ENCODE results near the gene OSBP2. TPM values are rescaled to one million over a fixed set of nuclear protein-coding genes. Genes with fewer than 3 reads are reported as not detected.

Gene OSBP2, protein sequence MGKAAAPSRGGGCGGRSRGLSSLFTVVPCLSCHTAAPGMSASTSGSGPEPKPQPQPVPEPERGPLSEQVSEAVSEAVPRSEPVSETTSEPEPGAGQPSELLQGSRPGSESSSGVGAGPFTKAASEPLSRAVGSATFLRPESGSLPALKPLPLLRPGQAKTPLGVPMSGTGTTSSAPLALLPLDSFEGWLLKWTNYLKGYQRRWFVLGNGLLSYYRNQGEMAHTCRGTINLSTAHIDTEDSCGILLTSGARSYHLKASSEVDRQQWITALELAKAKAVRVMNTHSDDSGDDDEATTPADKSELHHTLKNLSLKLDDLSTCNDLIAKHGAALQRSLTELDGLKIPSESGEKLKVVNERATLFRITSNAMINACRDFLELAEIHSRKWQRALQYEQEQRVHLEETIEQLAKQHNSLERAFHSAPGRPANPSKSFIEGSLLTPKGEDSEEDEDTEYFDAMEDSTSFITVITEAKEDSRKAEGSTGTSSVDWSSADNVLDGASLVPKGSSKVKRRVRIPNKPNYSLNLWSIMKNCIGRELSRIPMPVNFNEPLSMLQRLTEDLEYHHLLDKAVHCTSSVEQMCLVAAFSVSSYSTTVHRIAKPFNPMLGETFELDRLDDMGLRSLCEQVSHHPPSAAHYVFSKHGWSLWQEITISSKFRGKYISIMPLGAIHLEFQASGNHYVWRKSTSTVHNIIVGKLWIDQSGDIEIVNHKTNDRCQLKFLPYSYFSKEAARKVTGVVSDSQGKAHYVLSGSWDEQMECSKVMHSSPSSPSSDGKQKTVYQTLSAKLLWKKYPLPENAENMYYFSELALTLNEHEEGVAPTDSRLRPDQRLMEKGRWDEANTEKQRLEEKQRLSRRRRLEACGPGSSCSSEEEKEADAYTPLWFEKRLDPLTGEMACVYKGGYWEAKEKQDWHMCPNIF
- total RNA-seq: 15.4 and 17.1 TPM in 2 replicates

DNA sequence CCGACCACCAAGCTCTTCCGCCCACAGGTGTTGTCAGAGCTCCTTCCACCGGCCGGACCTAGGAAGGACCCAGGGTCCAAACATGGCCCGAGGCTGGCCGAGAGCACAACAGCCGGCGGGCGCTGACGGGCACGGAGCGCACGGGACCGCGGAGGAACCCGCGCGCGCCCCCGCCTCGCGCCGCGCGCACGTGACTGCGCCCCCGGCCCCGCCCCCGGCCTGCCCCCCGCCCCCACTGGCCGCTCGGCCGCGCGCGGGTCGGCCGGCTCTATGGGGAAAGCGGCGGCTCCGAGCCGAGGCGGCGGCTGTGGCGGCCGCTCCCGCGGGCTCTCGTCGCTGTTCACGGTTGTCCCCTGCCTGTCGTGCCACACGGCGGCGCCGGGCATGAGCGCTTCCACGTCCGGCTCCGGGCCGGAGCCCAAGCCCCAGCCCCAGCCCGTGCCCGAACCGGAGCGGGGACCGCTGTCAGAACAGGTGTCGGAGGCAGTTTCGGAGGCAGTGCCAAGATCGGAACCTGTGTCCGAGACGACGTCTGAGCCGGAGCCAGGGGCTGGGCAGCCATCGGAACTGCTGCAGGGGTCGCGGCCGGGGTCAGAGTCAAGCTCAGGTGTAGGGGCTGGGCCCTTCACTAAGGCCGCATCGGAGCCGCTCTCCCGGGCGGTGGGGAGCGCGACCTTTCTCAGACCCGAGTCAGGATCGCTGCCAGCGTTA is at the start of gene OSBP2:
OSBP2 (plus strand) TSS at position 235 of the 711 bp plus-strand sequence; CDS start at position 271, 36 bp downstream.
- DNase-seq (ENCODE audit: extremely low read depth, low read depth, low spot score): no peak

DNA sequence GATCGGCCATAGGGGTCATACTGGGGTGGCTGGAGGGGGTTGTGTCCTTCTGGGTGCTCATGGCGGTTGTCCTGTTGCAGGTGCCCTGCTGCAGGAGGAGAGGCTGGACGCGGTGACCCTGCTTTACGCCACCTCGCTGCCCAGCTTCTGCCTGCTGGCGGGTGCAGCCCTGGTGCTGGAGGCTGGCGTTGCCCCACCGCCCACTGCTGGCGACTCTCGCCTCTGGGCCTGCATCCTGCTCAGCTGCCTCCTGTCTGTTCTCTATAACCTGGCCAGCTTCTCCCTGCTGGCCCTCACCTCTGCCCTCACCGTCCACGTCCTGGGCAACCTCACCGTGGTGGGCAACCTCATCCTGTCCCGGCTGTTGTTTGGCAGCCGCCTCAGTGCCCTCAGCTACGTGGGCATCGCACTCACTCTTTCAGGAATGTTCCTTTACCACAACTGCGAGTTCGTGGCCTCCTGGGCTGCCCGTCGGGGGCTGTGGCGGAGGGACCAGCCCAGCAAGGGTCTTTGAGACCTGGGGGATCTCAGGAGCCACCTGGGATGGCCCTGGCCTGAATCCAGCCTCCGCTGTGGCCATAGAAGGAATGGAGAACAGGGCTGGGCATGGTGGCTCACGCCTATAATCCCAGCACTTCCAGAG is 48.0 kb upstream of the OSBP2 start:
- no peak for DNase-seq (ENCODE audit: extremely low read depth, low read depth, low spot score)

DNA sequence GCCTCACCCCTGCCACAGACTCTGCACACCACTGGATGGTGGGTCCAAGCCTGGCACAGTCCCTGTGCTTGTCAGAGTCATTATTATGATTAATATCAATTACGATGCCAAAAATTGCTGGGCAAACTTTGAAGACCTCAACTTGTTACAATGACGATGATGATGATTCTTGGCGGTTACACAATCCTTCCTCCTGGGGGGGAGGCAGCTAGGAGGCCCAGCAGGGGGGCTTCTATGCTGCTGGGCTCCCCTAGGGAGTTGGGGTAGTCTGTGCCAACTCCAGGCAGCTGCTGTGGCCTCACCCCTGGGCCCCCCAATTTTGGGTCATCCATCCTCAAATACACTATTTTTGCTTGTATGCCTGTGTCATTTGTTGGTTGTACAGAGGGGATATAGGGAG is 47.1 kb upstream of the OSBP2 start:
- no peak for DNase-seq (ENCODE audit: extremely low read depth, low read depth, low spot score)

DNA sequence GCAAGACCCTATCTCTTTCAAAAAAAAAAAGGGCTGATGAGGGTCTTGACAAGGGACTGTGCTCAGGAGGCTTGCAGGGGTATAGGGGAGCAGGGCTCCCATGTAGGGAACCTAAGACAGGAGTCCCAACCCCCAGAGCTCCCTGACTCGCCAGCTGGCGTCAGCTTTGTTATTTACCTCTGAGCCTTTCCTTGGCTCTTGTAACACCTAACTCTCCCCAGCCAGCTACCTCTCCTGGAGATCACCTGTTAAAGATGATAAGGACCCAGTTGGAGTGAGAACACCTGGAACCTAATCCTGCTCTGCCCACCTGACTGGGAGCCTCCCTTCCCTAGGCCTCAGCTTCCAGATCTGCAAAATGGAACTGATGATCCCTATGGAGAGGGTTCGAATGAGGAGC is 45.8 kb upstream of the OSBP2 start:
- no peak for DNase-seq (ENCODE audit: extremely low read depth, low read depth, low spot score)

DNA sequence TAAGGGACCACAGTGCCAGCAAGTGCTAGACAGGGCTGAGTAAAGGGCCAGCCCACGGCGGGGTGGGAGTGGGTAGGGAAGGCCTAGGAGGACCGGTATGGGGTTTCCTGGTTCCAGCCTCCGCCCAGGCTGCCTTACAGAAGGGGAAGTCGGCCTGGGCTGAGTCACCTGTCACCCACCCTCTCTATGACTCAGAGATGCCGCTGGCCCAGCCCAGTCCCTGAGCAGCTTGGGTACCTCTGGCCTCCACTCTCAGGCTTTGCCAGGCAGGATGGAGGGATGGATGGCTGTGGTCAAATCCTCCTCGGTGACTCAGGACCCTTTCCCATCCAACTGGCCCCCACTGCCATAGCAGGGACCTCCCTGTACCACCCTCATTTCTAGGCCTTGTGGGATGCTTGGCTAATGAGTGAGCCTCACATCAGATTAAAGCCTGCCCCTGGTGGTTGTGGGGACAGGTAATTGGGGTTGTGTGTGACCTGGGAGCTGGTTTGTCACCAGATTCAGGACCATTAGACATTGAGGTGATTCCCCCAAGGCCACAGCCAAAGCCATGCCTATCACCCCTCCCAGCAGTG is 45.2 kb upstream of the OSBP2 start:
- no peak for DNase-seq (ENCODE audit: extremely low read depth, low read depth, low spot score)

DNA sequence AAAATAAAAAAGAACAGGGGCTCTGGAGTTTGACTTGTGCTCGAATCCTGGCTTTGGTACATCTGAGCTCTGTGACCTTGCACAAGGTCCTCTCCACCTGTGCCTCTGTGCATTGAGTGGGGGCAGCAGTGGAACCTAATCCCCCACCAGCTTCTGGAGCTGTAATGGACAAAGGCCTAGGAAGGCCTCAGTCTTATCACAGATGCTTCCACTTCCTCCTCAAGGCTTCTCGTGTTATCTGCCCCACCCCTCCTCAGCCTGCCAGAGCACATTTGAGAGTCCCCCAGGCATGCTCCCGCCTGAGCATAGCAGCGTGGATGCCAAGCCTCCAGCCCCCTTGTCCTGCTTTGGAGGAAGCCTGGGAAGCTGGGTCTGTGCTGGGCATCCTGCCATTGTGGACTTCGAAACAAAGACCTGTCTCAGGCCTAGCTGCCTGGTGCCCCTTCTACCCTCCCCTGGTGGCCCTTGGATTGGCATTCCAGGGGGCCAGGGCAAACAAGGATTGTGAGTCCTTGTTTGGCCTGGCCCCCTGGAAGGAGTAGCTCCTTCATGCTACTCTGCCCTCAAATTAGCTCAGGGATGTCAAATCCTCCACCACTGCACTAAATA is 44.1 kb upstream of the OSBP2 start:
- no peak for DNase-seq (ENCODE audit: extremely low read depth, low read depth, low spot score)

DNA sequence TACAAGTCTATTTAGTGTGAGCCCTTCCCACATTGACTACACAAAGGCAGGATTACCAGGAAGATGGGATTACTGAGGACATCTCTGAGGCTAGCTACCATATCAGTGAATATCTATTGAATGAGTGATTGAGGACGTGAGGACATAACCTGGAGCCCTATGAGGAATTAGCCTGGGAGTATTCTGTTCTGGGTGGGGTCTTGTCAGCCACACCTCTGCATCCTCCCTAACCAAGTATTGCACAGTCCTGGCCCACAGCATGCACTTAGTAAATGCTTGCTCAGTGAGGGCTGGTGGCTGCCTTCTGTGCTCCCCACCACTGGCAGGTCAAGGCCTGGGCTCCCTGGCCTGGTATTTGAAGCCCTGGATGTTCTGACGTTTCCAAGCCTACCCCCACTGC is 41.8 kb upstream of the OSBP2 start:
- DNase-seq (ENCODE audit: extremely low read depth, low read depth, low spot score): no peak

DNA sequence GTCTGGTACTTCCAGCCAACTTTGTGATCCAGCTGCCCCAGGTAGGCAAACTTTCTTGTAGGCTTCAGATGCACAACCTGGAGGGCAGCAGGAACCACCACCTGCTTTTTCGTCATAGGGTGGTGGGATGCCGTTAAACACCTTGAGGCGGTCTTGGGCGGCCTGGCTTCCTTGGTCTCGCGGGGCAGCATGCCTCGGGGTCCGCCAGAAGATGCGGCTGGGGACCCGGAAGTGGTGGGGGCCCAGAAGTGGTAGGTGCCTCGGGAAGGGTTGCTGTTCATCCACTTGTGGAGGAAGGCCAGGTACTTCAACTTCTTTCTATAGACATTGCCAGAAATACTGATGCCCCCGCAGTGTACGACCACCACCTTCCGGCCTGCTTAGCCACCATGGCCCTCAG is 40.3 kb upstream of the OSBP2 start:
- no peak for DNase-seq (ENCODE audit: extremely low read depth, low read depth, low spot score)

DNA sequence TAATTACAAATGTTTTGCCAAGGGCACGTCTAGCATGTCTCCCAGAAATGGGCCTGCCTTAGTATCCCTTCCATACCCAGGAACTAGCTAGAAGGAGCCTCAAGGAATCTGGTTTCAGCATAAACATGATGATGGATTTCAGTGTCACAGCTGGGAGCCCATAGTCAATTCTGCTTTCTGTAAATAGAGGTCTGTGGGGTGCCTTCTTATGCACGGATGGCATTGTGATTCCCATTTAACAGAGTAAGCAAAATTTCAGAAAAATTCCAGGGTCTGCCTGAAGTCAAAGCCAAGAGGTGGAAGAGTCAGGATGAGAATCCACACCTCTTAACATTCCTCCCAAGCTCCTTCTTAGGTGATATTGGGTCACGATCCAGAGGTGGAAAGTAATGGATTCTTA is 39.1 kb upstream of the OSBP2 start:
- DNase-seq (ENCODE audit: extremely low read depth, low read depth, low spot score): no peak

DNA sequence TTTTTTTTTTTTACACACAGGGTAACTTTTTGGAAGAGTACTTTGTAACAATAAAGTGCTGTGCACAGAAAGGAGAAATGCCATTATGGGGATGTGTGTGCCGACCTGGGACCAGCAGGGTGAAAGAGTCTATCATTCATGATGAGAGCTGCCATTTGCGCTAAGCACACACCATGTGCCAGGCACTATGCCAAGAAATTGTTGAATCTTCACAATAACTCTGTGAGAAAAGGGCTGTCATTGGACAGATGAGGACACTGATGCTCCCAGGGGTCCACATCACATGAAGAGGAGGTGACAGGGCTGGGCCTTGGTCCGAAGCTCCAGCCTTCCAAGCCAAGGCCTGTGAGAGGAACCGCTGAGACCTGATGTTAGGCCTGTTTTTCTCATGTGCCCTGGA is 32.6 kb upstream of the OSBP2 start:
- DNase-seq (ENCODE audit: extremely low read depth, low read depth, low spot score): no peak

DNA sequence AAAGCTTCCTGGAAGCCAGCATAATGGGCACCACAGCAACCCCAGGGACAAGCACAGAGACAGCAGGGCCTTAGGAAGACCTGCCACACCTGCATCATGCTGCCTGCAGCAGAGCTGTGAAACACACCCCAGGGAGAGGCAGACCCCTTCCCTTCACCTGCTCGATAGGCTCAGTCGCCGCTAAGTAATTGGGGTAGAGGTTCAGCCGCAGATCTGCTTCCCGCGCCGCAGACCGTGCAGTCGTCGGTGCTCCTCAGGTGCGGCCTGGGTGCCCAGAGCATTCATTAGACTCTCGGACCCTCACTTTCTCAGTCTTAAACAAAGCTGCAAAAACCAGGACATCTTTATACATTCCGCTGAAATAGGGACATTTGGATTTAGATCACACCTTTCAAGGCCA is 29.9 kb upstream of the OSBP2 start:
- DNase-seq (ENCODE audit: extremely low read depth, low read depth, low spot score): no peak

DNA sequence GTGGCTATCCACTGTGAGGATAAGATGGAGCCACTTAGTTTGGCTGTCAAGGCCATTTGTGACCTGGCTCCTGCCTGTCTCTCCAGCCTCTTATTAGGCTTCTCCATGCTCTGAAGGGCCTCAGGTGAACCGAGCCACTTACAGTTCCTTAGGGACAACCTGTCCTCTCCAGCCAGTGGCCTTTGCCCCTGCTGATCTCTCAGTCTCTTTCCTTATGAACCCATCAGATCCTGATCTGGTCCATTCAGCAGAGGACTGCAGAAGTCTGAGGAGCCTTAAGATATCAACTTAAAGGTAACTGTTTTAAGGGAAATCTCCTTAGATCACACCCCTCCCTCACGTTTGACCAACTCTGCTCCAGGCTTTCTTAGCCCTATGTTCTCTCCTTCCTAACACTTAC is 29.4 kb upstream of the OSBP2 start:
- no peak for DNase-seq (ENCODE audit: extremely low read depth, low read depth, low spot score)

DNA sequence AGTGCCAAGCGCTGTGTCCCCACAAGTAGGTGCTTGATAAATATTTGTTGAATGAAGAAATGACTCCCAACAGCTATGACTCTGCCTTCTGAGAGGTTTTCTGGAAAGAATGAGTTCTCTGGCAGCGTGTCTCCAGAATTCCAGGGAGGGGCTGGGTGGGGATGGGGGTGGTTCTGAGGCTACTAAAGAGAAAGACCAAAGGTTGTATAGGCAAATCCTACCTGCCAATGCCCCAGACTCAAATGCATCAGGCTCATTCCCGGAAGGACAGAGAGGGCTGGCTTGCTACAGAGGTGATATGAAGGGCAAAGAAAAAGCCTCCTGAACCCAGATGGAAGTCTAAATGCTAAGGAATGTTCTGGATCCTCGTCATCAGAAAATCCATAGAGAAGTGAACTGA is 28.9 kb upstream of the OSBP2 start:
- no peak for DNase-seq (ENCODE audit: extremely low read depth, low read depth, low spot score)

DNA sequence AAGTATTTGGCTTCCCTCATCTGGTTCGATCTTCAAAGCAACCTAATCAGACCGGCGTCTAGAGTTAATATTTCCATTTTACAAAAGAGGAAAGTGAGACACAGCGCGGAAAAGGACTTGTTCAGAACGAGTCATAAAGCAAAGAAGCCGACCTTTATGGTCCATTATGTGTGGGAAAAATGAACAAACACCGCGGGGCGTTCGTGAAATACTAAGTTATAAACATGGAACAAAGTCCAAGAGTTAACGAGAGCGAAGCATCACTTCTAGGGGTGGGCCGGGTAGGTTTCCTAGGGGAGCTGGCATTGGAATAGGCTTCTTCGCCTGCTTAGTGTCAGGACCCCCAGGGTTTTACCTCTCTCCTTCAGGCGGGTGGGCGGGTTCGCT is 27.6 kb upstream of the OSBP2 start:
- no peak for DNase-seq (ENCODE audit: extremely low read depth, low read depth, low spot score)

DNA sequence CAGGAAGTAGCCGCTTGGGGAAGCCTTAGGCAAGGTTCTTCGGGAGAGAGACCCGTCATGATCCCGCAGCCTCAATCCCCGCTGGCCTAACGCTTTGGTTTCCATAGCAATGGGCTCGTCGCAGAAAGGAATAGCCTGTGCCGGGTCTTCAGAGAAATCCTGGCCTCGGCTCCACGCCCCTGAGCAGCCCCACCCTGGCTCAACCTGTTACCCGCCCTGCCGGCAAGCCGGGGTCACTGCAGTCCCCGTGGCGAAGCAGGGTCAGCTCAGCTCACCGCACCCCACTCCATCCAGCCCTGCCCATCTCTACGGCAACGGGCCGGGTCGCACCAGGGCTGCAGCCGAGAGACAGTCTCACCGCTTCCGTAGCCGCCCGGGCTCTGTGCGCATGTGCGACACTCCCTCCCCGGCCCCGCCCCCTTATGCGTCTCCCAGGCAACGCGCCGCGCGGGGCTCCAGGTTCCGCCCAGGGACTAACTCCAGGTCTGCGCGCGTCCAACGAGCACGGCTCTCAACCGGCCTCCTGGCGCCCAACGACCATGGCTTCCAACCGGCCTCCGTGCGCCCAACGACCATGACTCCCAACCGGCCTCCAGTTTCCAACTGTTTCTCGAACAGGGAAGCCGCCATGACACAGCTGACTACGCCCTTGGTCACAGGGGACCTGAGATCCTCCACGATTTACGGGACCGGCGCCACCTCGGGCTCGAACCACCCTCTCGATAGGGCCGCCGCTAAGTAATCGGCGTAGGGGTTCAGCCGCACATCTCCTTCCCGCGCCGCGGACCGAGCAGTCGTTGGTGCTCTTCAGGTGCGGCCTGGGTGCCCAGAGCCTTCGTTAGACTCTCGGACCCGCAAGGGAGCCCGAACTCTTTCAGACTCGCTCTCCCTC is 26.9 kb upstream of the OSBP2 start, which contains the start of gene DUSP18:
DUSP18 (minus strand) TSS at position 382 of the 892 bp plus-strand sequence. CDS start 3,872 bp downstream, outside the sequence.
- peak; percentile 27 for DNase-seq (ENCODE audit: extremely low read depth, low read depth, low spot score)

DNA sequence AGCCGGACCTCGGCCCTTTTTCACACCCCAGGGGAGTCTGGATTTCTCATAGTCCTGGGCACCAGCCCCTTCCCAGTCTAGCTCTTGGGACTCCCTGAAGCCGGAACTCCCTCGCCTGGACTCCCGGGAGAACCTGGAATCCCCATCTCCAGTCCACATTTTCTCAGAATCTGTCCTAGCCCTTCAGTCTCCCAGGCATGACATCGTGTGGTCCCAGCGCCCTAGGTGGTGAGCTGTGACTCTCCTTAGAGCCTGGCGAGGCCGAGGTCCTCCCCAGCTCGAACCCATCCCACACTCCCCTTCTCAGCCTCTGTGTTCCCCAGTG is 26.3 kb upstream of the OSBP2 start:
- DNase-seq (ENCODE audit: extremely low read depth, low read depth, low spot score): no peak

DNA sequence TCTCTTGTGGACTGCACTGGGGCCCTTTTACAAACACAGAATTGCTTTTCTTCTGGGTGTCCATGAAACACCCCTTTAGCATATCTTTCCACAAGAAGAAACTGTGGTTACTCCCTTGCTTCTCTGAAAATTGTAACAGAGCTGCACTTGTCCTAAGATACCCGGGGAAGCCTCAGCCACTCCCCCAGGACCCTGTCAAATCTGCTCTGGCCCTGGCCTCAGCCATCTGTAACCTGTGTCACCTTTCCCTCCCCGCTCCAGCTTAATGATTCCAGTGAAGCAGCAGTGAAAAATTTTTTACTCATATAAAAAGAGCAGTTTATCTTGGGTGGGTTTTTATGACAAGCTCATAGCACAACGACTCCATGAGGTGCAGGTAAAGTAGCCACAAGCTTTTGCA is 23.6 kb upstream of the OSBP2 start:
- DNase-seq (ENCODE audit: extremely low read depth, low read depth, low spot score): no peak

DNA sequence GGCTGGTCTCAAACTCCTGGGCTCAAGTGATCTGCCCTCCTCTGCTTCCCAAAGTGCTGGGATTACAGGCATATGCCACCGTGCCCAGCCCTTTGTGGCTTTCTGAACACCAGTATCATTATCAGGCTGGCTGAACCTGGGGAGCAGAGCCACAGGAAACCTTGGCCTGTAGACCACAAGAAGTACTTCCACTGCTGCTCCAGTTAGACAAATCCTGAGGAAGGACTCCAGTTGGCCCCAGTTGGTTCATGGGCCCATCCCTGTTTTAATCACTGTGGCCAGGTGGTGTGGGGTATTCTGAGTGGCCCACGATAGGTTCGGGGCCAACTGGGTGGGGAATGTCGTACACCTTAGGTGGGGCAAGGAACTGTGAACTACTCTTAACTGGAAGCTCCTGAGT is 21.5 kb upstream of the OSBP2 start:
- no peak for DNase-seq (ENCODE audit: extremely low read depth, low read depth, low spot score)

DNA sequence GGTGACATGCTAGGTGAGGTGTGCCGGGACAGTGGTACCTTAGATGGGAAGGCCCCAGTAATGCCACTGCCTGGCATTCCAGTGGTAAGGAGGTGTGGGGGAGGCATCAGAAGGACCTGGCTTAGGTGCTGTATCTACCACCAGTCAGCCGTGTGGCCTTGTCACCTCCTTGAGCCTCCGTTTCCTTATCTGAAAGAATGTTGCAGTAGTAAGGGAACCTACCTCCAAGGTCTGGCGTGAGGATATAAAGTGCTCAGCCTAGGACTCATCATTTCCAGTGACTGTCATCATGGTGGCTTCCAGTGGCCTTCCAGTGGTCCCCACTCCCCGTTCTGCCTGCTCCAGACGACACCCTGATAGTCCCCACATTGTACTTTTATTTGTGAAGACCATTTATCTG is 20.2 kb upstream of the OSBP2 start:
- DNase-seq (ENCODE audit: extremely low read depth, low read depth, low spot score): no peak

Data from glomerular endothelial cell (primary cell).